22Rv1 (cell line): ENCODE results near the gene SAMD4A.

ENCODE experiments used
- CTCF ChIP-seq: fragments of 450-650 bp; IDR thresholded peaks from 2 replicates; pipeline ENCODE4 v1.5.1; 2017; ENCODE audit warnings: mild to moderate bottlenecking
- ZFX ChIP-seq: fragments of 450-650 bp; IDR thresholded peaks from 2 replicates; pipeline ENCODE4 v1.6.1; 2017; ENCODE audit warnings: antibody characterized with exemption, borderline replicate concordance

DNA sequence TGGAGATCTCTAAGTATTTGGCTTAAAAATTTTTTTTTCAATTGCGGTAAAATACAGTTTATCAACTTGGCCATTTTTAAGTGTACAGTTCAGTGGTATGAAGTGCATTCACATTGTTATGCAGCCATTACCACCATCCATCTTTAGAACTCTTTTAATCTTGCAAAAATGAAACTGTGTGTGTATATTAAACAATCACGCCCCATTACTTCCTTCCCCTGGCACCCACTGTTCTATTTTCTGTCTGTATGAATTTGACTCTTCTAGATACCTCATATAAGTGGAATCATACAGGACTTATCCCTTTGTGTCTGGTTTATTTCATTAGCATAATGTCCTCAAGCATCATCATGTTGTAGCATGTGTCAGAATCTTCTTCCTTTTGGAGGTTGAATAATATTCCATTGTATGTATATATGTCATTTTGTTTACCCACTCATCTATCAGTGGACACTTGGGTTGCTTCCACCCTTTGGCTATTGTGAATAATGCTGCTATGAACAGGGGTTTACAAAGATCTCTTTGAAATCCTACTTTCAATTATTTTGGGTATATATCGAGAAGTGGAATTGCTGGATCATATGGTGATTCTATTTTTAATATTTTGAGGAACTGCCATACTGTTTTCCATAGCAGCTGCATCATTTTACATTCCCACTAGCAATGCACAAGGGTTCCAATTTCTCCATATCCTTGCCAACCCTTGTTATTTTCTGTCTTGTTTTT is 62.9 kb downstream of the SAMD4A start:
- TF ChIP-seq CTCF, result no peak
- TF ChIP-seq ZFX, result no peak
